ENCODE data around the gene MCCC1.

Gene MCCC1

DNA sequence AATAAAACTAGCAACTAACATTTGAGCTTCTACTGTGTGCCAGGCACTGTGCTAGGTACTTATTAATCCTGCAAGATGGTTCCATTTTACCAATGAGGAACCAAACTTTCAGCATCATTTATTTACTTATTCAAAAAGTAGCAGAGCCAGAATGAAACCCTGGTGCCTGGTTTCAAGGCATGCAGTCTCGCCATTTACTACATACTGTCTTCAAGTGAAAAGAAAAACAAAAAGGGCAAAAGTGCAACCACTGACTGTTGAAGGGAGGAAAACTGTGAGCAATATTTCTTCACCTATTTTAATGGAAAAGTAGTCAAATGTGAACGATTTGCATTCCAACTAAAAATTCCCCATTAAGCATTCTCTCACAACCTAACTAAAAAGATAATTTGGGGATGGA lies 127.7 kb downstream of the MCCC1 start:
- H3K27ac Mint-ChIP-seq, result peak overlapping the region; percentile 22
- DNase-seq, result no peak
- peaks cover 53% of the 10 kb centered on the region for H3K4me1 Mint-ChIP-seq

GRCh38 chr3:182970811-182971418 lies 128.4 kb downstream of the MCCC1 start:
- H3K9me3 Mint-ChIP-seq, result no peaks in the 10 kb centered on the region
- H3K27me3 Mint-ChIP-seq, result no peaks in the 10 kb centered on the region
- H3K4me1 Mint-ChIP-seq, result peaks cover 61% of the 10 kb centered on the region
- peaks cover 8% of the 10 kb centered on the region for H3K36me3 Mint-ChIP-seq (ENCODE audit: low read depth)
- DNase-seq (no peak), ATAC-seq (no peak)
- no peak overlapping the region for H3K4me3 Mint-ChIP-seq
- H3K27ac Mint-ChIP-seq, result no peak overlapping the region

More for the DNA sequence above, 127.7 kb downstream of the MCCC1 start:
- ATAC-seq, result no peak
- Mint-ChIP-seq H3K4me3 (no peak overlapping the region), H3K9me3 (no peaks in the 10 kb centered on the region), H3K27me3 (no peaks in the 10 kb centered on the region), H3K36me3 (ENCODE audit: low read depth) (peaks cover 7% of the 10 kb centered on the region)

DNA sequence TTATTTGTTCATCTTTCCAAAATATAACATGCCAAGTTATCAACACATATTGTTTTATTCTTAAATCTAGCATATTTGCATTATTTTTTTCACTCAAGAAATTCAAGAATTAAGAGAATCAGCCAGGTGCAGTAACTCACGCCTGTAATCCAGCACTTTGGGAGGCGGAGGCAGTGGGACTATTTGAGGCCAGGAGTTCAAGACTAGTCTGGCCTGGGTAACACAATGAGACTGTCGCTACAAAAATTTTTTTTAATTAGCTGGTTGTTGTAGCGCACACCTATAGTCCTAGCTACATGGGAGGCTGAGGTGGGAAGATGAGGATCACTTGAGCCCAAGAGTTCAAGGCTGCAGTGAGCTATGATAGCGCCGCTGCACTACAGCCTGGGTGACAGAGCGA lies 129.4 kb downstream of the MCCC1 start:
- H3K36me3 Mint-ChIP-seq (ENCODE audit: low read depth), result peaks cover 11% of the 10 kb centered on the region
- H3K27me3 Mint-ChIP-seq, result no peaks in the 10 kb centered on the region
- no peak overlapping the region for H3K4me3 Mint-ChIP-seq
- DNase-seq (no peak), ATAC-seq (no peak)
- H3K27ac Mint-ChIP-seq, result no peak overlapping the region
- H3K9me3 Mint-ChIP-seq, result no peaks in the 10 kb centered on the region
- H3K4me1 Mint-ChIP-seq, result peaks cover 62% of the 10 kb centered on the region

DNA sequence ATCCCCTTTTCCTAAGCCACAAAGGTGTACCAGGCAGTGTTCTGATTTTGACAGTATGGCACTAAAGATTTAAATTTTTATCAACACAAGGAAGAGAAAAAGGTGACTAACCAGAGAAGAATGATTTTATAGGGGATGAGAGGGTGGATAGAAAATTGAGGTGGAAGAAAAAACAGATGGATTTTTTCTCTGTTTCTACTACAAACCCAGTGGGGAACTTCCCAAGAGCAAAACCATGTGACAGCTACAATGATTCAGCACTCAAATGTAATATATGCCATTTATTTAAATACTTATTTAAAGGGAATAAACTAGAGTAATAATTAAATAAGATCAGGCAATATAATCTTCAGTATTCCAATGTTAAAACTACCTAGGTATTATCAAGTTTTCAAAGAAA lies 130.0 kb downstream of the MCCC1 start:
- Mint-ChIP-seq H3K27ac (peak overlapping the region; percentile 32), H3K36me3 (ENCODE audit: low read depth) (peaks cover 12% of the 10 kb centered on the region), H3K4me1 (peaks cover 62% of the 10 kb centered on the region), H3K4me3 (no peak overlapping the region), H3K27me3 (no peaks in the 10 kb centered on the region), H3K9me3 (no peaks in the 10 kb centered on the region)
- no peak for DNase-seq
- no peak for ATAC-seq

GRCh38 chr3:182967218-182968204 lies 131.8 kb downstream of the MCCC1 start:
- DNase-seq, result no peak
- ATAC-seq, result peak; percentile 60
- Mint-ChIP-seq H3K4me1 (peaks cover 61% of the 10 kb centered on the region), H3K4me3 (no peak overlapping the region), H3K27ac (peak overlapping the region; percentile 24), H3K9me3 (no peaks in the 10 kb centered on the region), H3K36me3 (ENCODE audit: low read depth) (peaks cover 15% of the 10 kb centered on the region), H3K27me3 (no peaks in the 10 kb centered on the region)

DNA sequence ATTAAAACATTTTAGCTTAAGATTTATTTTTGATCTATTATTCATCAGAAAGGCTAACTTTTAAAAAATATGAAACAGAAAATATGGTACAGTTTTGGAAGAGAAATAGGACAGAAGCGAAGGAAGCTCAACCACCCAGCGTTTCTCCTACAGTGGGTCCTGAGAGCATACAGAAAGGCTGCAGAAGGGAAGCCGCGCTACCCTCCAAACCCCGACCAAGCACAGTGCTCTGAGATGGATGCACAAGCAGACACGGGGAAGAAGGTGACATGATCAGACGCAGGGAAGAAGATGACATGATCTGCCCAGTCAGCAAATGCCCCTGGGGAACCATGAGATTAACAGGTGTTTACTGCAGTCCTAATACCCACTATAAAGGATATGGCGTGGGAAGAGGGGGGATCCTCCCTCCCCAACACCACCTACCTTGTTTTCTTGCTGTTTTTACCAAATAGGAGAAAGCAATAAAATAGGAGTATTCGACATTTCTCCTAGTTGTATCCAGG lies 133.4 kb downstream of the MCCC1 start:
- no peaks in the 10 kb centered on the region for H3K27me3 Mint-ChIP-seq
- no peak overlapping the region for H3K27ac Mint-ChIP-seq
- ATAC-seq (no peak), DNase-seq (no peak)
- peaks cover 51% of the 10 kb centered on the region for H3K4me1 Mint-ChIP-seq
- H3K36me3 Mint-ChIP-seq (ENCODE audit: low read depth), result peaks cover 12% of the 10 kb centered on the region
- H3K9me3 Mint-ChIP-seq, result no peaks in the 10 kb centered on the region
- H3K4me3 Mint-ChIP-seq, result no peak overlapping the region
